Kidney (tissue), 14 donors: ENCODE measurements around the gene CORO7. TPM values are rescaled to one million over a fixed set of nuclear protein-coding genes. Genes with fewer than 3 reads are reported as not detected.

Source experiments
- DNase-seq, 5 donors: peaks; one replicate each; pipeline ENCODE4 v3.0.0-alpha.2; 2013 to 2020
- FAIRE-seq: peaks from 2 replicates; lab custom pipeline; 2012; peaks lifted over from hg19 to GRCh38; lab: Jason Lieb, UNC
- H3K27ac ChIP-seq, 2 donors: one replicate each; pipeline ENCODE4 v1.7.0; 2013; ENCODE audit warnings: low read depth in 2 of 2, low read length in 2 of 2, inconsistent platforms in 1 of 2
- H3K27me3 ChIP-seq: one replicate; pipeline ENCODE4 v1.7.1; 2013; ENCODE audit warnings: low read length, inconsistent platforms; ENCODE audit not compliant: control insufficient read depth, insufficient read depth
- H3K36me3 ChIP-seq, 3 donors: one replicate each; pipeline versions ENCODE4 v1.7.0 to v1.7.1; 2013; ENCODE audit warnings: low read length in 3 of 3, control low read depth in 1 of 3, inconsistent platforms in 1 of 3; ENCODE audit not compliant: insufficient read depth in 3 of 3, control insufficient read depth in 2 of 3
- H3K4me1 ChIP-seq, 3 donors: one replicate each; pipeline versions ENCODE4 v1.7.0 to v1.7.1; 2013; ENCODE audit warnings: low read length in 3 of 3, inconsistent platforms in 1 of 3, low read depth in 1 of 3; ENCODE audit not compliant: control insufficient read depth in 2 of 3, insufficient read depth in 2 of 3
- H3K4me3 ChIP-seq, 3 donors: one replicate each; pipeline versions ENCODE4 v1.7.0 to v1.8.1; 2013; ENCODE audit warnings: low read length in 3 of 3, control low read depth in 1 of 3, inconsistent platforms in 1 of 3
- H3K9ac ChIP-seq, 3 donors: one replicate each; pipeline versions ENCODE4 v1.7.0 to v1.7.1; 2013; ENCODE audit warnings: low read length in 3 of 3, control low read depth in 1 of 3, inconsistent platforms in 1 of 3
- H3K9me3 ChIP-seq, 3 donors: one replicate each; pipeline versions ENCODE4 v1.7.0 to v1.7.1; 2013; ENCODE audit warnings: low read length in 3 of 3, control low read depth in 1 of 3, inconsistent platforms in 1 of 3; ENCODE audit not compliant: control insufficient read depth in 2 of 3, insufficient read depth in 1 of 3
- intact Hi-C: fragments of 100-400 bp; cut with DNase I; formaldehyde crosslinking; loops from one replicate; pipeline ENCODE4 v1.11.1; 2022
- polyA plus RNA-seq: library from polyadenylated mRNA; stranded (reverse); fragments of 350-450 nt; fragmentation: Illumina TruSeq; extraction: RNeasy Lipid Tissue Mini Kit (QIAGEN cat#74804); gene quantifications from one replicate; pipeline ENCODE4 v1.2.3, GENCODE V29; 2014; ENCODE audit warnings: low read depth, low replicate concordance; ENCODE audit not compliant: insufficient read depth
- total RNA-seq: library from RNA; stranded (reverse); fragmentation: NEBNext Ultra II Directional; extraction: Animal tissue kit (Norgen Biotek cat#: 25700); gene quantifications from one replicate; pipeline ENCODE4 v1.2.1, GENCODE V29; 2021
- TF ChIP-seq, protein P1 (sequence below): IDR thresholded peaks from 3 replicates; pipeline ENCODE4 v1.5.1; 2012; ENCODE audit warnings: mild to moderate bottlenecking, moderate library complexity, borderline replicate concordance; ENCODE audit not compliant: insufficient read depth; ENCODE audit errors: extremely low read depth
- donor health status: control.
- donor health status: control.
- donor health status: control.
- donor health status: control.
- donor health status: control.
- donor health status: DM: yes; HTN: yes; CAD: no.
- donor health status: Normal renal cell carcinoma (clear cell type).

Gene CORO7
- total and polyA plus RNA-seq, 2 donors from 2014 or later: 9.8 to 50.1 TPM

DNA sequence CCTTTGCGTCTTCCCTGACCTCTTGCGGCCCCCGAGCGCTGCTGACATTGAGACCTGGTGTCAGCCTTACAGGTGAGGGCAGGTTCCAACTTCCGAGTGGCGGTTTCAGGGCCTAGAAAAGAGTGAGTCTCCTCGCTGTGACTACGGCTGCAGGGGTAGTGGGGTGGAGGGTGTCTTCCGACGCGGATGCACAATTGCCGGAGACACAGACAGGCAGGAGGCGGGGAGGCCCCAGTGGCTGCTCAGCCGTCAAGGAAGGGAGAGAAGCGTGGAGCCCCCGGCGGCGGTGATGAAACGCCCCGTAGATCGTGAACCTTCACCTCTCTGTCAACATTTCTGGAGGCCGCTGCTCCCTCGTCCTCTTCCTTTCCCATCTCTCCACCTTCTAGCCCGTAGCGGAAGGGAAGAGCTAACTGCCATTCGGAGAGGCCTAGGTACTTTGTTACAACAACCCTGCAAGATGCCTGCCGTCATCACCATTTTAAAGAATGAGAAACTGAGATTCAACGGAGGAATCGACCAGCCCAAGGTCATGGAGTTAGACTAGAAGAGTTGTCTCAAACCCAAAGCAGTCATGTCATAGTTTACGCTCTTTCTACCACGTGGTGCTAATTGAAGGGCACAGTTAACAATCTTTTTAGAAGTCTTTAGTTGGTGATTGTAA, 9.8 kb upstream of the CORO7 start:
- FAIRE-seq (no peak), DNase-seq (no peak)
- Histone ChIP-seq H3K9me3 (no peaks in the 10 kb centered on the region), H3K27me3 (no peaks in the 10 kb centered on the region), H3K27ac (peak overlapping the region; percentile 99 to 100), H3K9ac (peak overlapping the region; percentile 68 to 100 (median 98)), H3K36me3 (no peaks in the 10 kb centered on the region), H3K4me3 (peak overlapping the region; percentile 99 to 100 (median 99)), H3K4me1 (peaks cover 7 to 13% (median 12%) of the 10 kb centered on the region in 3 donors)
- TF ChIP-seq, protein P1, sequence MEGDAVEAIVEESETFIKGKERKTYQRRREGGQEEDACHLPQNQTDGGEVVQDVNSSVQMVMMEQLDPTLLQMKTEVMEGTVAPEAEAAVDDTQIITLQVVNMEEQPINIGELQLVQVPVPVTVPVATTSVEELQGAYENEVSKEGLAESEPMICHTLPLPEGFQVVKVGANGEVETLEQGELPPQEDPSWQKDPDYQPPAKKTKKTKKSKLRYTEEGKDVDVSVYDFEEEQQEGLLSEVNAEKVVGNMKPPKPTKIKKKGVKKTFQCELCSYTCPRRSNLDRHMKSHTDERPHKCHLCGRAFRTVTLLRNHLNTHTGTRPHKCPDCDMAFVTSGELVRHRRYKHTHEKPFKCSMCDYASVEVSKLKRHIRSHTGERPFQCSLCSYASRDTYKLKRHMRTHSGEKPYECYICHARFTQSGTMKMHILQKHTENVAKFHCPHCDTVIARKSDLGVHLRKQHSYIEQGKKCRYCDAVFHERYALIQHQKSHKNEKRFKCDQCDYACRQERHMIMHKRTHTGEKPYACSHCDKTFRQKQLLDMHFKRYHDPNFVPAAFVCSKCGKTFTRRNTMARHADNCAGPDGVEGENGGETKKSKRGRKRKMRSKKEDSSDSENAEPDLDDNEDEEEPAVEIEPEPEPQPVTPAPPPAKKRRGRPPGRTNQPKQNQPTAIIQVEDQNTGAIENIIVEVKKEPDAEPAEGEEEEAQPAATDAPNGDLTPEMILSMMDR: no peak
- intact Hi-C loops: no loop called here

DNA sequence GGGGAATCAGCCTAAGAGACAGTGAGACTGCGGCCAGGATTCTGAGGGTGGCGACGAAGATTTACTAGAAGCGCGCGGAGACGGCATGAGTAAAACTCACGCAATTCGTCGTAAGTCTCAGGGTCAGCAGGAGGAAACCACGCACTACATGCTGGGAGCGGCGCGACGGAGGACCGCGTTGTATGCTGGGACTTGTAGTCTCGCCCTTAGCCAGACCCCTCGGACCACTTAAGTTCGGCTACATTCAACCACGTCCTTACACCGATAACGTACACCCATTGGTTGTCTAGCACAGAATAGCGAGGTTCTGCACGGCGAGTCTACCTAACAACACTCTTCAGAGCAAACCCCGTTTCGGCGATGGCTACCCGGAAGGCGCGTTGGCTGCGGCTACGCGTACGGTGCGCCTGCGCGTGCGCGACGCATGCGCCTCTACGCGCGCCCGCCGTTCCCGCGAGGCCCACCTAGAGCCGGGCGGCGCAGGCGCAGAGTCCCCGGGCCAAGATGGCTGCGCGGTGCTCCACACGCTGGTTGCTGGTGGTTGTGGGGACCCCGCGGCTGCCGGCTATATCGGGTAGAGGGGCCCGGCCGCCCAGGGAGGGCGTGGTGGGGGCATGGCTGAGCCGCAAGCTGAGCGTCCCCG, 9.1 kb upstream of the CORO7 start, which contains the start of gene DNAJA3:
DNAJA3 (plus strand) TSS at position 491 of the 643 bp plus-strand sequence; CDS start at position 505, 14 bp downstream.
- Histone ChIP-seq H3K9me3 (no peaks in the 10 kb centered on the region), H3K4me3 (peak within 1 kb of the TSS; percentile 99 to 100 (median 99)), H3K36me3 (no peaks in the 10 kb centered on the region), H3K9ac (peak within 1 kb of the TSS; percentile 96 to 100 (median 98)), H3K4me1 (peaks cover 7 to 13% (median 12%) of the 10 kb centered on the region in 3 donors), H3K27me3 (no peaks in the 10 kb centered on the region), H3K27ac (peak within 1 kb of the TSS; percentile 99 to 100)
- peak; percentile 92 to 98 (median 97) for DNase-seq
- TF ChIP-seq, protein P1: no peak
- no peak for FAIRE-seq
- intact Hi-C loops: no loop called here

DNA sequence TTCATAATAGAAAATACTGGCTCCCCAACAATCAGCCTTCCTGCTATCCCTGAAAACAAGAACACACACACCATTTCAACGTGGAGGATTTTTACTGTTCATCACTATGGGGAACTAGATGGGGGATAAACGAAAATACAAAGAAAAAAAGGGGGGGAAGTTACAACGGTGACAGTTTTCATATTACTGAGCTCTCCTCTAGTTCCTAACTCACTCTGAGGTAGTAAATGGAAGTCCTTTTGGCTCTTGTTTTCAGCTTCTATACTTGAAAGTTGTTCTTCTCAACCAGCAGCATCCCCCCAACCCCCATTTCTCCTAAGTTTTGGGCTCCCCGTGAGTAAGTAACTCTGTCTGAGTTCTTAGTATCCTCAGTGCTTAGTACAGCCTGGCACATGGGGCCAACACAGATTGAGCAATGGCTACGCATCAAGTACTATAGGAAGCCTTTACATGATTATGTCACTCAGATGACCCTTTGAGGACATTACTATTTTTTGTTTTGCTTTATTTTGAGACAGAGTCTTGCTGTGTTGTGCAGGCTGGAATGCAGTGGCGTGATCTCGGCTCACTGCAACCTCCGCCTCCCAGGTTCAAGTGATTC, 4.2 kb upstream of the CORO7 start:
- TF ChIP-seq, protein P1: no peak
- Histone ChIP-seq H3K4me1 (peaks cover 4 to 8% (median 5%) of the 10 kb centered on the region in 3 donors), H3K36me3 (no peaks in the 10 kb centered on the region), H3K9me3 (no peaks in the 10 kb centered on the region), H3K9ac (no peak overlapping the region), H3K27me3 (no peaks in the 10 kb centered on the region), H3K27ac (no peak overlapping the region), H3K4me3 (no peak overlapping the region)
- intact Hi-C loops: no loop called here
- no peak for DNase-seq
- FAIRE-seq: no peak
